HG03460 (cell line): Measurements from ENCODE around the gene SPEF1.
"Not testable (repeated sequence)": the region's sequence is repeated elsewhere in the genome, so short reads cannot be mapped to it uniquely, and the experiment has no call there.

Source experiments
- ATAC-seq: cut with Tn5 transposase; IDR thresholded peaks from one replicate; pipeline ENCODE4 v1.9.1; 2021; ENCODE audit not compliant: unreplicated experiment

Gene SPEF1, protein sequence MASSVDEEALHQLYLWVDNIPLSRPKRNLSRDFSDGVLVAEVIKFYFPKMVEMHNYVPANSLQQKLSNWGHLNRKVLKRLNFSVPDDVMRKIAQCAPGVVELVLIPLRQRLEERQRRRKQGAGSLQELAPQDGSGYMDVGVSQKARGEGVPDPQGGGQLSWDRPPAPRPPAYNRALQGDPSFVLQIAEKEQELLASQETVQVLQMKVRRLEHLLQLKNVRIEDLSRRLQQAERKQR

DNA sequence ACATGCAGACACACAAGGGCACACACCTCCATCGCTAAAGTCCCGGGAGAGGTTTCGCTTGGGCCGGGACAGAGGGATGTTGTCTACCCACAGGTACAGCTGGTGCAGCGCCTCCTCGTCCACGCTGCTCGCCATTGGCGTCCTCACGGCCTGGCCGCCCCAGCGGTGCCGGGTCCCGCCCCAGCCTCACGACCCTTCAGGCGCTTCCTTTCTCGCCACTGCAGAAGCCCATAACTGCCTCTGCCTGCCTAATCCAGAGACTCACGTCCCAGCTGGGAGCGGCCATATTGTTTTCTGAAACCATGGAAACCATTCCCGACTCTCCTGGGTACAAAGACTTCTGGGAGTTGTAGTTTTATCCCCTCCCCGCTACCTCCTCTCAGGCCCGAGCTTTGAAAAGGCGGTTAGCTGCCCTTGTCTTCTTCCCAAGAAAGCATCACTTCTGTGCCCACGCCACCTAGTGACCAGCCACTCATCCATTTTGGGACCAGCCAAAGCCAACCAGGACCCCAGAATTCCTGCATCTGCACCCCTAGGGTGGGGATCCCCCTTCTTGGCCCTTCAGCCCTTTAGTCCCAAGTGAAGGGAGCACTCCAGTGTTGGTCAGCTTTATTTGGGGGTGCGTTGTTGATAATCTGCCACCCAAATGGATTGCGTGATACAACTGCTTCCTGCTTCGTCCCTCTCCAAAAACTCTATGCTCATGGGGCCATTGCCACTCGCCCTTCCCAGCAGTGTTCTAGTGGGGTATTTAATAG is at the start of gene SPEF1:
Gene SPEF1 (minus strand): TSS at position 296 of the 758 bp plus-strand sequence. CDS start 161 bp downstream, at position 135.
- peak; percentile 65 for ATAC-seq

DNA sequence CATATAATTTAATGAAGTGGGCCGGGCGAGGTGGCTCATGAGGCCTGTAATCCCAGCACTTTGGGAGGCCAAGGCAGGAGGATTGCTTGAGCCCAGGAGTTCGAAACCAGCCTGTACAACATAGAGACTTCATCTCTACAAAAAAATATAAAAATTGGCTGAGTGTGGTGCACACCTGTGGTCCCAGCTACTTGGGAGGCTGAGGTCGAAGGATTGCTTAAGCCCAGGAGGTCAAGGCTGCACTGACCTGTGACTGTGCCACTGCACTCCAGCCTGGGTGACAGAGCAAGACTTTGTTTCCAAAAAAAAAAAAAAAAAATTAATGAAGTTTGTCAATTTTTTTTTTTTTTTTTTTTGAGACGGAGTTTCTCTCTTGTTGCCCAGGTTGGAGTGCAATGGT is 48.6 kb upstream of the SPEF1 start:
- ATAC-seq, result not testable (repeated sequence)

DNA sequence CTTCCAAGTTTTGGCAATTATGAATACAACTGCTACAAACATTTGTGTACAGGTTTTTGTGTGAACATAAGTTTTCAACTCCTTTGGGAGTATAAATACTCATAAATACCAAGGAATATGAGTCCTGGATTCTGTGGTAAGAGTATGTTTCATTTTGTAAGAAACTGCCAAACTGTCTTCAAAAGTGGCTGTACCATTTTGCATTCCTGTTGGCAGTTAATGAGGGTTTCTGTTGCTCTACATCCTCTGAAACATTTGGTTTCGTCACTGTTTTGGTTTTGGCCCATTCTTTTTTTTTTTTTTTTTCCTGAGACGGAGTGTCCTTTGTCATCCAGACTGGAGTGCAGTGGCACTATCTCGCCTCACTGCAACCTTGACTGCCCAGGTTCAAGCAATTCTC is 47.5 kb upstream of the SPEF1 start:
- no peak for ATAC-seq

DNA sequence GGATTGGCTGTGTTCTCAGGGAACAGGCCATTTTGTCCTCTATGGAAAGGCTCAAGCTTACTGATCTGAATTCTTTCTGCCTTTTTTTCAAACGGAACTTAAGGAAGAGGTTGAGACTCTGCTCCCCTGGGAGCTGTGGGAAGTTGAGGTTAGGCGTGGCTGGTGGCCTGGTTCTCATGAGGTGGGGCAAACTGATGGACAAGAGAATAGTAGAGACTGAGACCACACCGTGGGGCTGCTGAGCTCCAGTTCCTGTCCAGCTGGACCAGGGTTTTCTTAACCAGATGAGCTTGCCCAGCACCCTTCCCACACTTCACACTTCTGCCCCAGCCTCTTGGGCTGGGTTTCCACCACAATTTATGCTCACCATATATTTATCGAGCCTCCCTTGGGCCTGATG is 45.2 kb upstream of the SPEF1 start:
- no peak for ATAC-seq

DNA sequence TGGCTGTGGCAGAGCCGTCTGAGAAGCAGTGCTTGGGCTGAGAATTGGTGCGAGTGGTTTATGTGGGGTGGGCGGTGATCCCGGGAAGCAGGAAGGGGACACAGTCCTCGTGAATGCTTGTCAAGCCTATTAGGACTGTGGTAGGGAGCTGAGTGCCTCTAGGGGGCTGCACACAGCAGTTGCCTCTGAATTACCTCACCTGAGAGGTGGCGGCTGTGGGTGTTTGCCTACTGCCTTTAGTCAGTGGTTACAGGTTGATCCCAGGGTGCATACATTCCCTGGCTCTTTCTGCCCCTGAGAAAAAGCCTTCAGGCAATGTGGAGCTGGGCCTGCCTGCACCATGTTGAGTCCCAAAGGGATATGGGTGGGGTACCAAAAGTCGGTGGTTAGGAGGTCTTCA is 44.3 kb upstream of the SPEF1 start:
- ATAC-seq, result no peak

DNA sequence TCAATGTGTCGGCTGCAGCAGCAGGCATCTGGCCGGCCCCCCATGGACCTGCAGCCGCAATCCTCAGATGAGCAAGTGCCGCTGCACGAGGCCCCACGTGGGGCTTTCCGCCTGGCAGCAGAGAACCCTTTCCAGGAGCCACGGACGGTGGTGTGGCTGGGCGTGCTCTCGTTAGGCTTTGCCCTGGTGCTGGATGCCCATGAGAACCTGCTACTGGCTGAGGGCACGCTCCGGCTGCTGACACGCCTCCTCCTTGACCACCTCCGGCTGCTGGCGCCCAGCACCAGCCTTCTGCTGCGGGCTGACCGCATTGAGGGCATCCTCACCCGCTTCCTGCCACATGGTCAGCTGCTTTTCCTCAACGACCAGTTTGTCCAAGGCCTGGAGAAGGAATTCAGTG is 42.6 kb upstream of the SPEF1 start:
- no peak for ATAC-seq

DNA sequence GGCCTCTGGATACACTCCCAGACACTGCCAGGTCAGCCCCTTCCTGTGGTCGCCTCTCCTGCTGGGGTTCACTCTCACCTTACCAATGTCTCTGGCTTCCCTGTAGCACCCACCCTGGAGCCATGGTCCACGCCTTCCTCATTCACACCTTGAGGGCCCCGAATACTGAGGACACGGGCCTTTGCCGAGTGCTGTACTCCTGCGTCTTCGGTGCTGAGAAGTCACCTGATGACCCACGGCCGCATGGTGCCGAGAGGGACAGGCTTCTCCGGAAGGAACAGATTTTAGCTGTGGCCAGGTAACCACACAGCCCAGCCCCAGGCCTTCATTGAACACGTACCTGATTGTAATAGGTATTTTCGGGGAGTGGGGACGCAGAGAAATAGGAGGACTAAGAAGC is 40.7 kb upstream of the SPEF1 start:
- ATAC-seq, result no peak

DNA sequence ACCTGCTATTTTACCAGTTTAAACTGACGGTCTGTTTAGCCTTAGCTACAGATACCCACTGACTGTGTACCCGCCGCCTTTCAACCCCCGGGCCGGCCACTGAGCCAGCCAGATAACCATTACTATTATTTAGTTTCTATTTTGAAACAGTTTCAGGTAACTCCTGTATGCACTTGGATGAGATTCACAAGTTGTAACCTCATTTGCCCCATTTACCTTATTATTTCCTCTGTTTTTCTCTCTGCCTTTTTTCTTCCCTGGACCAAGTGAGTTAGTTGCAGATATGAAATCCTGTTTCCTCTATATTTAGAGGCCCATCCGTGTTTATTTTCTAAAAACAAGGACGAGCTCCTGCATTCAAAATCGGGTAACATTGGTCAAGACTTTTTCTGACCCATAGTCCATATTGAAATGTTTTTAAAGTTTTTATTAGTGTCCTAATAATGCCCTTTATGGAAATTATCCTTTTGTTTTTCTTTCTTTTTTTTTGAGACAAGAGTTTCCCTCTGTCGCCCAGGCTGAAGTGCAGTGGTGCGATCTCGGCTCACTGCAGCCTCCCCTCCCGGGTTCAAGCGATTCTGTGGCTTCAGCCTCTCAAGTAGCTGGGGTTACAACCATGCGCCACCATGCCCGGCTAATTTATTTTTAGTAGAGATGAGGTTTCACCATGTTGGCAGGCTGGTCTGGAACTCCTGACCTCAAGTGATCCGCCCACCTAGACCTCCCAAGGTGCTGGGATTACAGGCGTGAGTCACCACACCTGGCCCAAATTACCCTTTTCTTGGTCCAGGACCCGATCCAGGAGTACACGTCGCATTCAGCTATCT is 39.9 kb upstream of the SPEF1 start:
- peak; percentile 14 for ATAC-seq

DNA sequence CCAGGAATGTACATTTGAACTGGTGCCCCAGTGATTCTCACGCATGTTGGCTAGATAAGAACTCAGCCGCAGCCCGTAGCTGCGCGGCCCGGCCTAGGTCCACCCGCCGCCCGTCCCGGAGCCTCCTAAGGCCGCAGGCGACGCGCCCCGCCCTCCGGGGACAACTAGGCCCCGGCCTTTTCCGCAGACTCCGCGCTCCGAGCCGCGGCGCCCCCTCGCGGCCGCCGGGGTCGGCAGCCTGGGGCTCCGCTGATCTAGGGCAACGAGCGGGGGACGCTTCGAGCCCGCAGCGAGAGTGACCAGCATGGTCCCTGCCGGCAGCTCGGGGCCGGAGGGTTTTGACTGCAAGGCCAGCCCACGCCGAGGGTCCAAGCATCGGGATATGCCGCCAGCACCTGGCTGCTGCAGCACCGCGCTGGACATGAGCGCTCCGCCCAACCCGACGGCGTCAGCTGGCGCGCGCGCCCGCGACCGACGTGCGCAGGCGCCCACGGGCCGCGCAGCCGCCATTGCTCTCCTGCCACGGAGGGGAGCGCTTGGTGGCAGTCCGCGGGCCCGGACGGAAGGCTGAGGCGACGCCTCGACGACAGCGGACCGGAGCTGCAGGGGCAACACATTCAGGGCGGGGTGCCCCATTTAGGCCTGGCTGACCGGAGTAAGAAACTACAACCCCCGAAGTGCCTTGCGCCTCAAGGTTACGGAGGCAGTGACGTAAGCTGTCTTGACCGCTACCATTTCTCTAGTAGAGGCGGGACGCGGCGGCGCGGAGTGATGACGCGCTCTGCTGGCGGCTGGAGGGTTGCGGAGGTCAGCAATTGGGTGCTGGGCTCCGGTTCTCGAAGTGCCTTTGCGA is 39.0 kb upstream of the SPEF1 start, which contains the start of gene AP5S1:
Gene AP5S1 (plus strand): TSS at position 500 of the 853 bp plus-strand sequence. CDS start 1,571 bp downstream, outside the sequence.
- peak; percentile 76 for ATAC-seq

DNA sequence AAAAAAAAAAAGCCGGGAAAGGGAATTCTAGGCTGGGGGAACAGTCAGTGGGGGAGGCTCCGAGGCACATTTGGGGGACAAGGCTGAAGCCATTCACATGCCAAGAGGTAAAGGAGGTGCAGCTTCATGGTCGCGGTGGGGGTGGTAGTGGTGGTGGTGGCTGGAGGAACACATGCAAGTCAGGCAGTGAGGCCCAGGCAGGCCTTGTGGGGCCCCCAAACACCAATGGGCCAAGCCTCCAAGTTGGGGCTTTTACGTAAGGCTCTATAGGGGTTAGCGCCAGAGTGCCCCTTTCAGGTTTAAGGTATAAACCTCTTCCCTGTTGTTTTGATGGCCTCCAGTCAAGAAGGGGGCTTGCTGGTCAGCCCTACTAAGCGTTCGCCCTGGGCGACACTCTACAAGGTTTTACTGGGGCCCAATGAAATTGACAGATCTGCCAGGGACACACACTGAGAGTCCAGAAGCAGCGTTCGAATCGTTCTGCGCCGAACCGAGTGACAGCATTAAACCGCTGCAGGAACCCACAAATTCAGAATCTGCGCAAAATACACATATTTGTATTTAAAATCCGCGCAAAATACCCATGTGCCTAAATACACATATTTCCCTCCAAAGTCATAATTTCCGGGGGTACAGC is 38.3 kb upstream of the SPEF1 start:
- no peak for ATAC-seq

DNA sequence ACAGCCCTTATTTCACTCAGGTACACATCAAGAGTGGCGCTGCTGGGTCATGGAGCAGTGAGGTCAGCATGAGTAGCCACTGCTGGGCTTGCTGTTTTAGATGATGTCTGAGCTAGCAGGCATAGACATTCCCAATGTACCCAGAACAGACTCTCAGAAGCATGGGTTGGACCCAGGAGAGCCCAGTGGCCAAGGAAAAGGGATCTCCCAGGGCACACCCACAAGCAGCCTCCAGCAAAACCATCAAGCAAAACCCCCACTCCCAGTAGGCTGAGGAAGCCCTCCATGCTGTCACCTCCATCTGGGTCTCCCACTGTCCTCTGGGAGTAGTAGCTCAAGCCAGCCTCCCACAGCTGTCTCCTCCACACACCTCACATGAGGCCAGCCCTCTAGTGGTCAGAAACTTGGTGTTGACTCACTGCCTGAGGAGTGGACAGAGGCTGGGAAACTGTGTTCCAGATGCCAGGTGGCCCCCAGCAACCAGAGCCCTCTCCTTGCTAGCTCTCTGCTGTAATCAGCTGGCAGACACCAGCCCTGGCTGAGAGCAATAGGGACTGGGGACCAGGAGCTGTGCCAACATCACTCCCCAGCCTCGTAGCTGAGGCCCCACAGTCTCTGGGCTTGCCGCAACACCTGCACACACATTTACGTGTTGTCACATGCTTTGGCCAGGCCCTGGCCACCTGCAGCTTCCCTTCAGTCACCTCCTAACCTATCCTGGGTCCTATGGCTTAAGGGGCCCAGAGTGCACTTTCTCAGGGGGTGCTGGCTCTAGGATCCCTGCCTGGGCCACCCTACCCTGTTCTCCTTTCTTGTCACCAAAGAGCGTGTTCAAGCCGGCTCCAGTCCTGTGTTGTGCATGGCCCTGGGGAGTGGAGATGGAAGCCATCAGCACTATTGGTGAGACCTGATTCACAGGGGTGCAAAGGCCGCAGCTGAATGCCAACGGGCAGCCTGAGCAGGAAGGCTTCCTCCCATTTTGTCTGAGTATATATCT is 37.2 kb upstream of the SPEF1 start:
- no peak for ATAC-seq

DNA sequence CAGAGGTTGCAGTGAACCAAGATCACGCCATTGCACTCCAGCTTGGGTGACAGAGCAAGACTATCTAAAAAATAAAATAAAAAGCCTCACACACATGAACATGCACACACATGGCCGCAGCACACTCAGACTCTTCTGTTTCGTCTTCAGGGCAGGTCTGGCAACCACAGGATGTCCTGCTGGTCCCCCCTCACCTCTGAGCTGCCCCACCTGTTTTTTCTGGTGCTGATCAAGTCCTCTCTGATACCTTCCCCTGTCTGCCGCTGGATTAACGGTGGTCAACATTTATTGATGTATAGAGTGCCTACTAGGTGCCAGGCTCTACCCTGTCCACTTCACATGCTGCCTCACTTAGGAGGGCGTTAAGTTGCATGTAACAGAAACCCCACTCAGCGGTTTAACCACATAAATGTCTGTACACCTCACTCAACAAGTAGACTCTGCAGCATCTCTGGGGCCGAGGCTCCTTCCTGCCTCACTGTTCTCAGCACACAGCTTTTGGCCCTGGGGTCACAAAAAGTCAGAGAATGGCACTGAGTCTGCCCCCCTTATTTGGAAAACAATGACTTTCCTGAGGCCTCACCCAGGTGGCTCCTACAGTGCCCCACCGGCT is 34.6 kb upstream of the SPEF1 start:
- no peak for ATAC-seq

DNA sequence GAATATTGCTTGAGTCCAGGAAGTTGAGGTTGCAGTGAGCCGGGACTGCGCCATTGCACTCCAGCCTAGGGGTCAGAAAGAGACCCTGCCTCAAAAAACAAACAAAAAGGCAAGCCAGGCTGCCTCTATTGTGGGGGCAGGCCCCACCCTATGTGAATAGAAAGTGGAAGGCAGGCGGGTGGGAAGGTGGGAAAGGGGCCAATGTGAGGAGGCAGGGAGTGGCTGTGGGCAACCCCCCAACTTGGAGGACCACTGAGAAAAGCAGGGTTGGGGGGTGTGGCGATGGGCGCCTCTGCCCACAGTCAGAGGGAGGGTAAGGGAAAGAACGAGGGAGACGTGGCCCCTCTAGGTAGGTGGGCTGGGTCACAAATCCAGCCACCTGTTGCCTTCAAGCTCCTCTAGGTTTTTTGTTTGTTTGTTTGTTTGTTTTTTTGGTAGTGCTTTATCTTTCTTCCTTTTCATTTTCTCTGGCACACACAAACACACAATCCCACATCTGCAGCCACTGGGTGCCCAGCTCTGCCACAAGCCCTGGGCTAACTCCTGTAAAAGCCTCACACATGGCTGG is 33.8 kb upstream of the SPEF1 start:
- no peak for ATAC-seq

DNA sequence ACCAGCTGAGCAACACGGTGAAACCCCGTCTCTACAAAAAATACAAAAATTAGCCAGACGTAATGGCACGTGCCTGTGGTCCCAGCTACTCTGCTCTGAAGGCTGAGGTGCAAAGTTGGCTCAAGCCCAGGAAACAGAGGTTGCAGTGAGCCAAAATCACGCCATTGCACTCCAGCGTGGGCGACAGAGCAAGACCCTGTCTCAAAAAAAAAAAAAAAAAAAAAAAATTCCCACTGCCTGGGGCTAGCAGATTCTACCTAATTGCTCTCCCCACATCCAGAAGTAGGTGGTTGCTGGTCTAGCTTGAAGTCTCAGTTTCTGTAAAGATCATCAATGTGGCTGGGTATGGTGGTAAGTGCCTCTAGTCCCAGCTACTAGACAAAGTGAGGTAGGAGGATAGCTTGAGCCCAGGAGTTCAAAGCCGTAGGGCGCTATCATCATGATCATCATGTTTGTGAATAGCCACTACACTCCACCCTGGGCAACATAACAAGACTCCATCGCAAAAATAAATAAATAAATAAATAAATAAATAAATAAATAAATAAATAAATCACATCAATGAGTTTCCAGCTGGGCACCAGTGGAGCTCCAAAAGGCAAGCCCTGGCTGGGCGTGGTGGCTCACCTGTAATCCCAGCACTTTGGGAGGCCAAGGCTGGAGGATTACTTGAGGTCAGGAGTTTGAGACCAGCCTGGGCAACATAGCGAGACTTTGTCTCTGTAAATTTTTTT is 32.8 kb upstream of the SPEF1 start:
- ATAC-seq, result no peak

DNA sequence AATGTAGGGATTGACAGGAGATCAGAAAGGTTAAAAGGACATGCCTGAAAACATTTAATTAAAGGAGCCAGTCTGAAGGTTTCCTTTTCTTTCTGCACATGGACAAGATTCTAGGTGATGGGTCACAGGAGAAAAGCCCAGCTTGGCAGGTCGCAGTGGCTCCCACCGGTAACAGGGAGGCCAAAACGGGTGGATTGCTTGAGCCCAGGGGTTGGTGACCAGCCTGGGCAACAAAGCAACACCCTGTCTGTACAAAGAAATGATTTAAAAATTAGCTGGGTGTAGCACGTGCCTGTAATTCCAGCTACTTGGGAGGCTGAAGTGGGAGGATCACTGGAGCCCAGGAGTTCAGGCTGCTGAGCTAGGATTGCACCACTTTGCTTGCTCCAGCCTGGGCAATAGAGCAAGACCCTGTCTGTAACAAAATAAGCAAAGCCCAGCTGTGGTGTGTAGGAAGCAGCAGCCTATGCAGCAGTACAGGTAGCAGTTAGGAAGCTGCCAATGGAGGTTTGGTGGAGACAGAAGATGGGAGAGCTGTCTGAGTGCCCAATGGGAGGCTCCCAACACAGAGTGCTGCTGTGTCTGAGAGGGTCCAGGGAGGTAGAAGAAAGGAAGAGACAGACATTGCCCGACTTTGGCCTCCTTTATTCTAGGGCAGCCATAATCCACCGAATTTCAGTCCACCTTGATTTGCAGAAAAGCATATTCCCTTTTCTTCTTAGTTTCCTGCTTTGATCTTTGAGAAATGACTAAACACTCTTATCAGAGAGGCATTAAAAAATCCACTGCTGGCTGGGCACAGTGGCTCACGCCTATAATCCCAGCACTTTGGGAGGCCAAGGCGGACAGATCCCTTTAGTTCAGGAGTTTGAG is 32.0 kb upstream of the SPEF1 start:
- no peak for ATAC-seq

DNA sequence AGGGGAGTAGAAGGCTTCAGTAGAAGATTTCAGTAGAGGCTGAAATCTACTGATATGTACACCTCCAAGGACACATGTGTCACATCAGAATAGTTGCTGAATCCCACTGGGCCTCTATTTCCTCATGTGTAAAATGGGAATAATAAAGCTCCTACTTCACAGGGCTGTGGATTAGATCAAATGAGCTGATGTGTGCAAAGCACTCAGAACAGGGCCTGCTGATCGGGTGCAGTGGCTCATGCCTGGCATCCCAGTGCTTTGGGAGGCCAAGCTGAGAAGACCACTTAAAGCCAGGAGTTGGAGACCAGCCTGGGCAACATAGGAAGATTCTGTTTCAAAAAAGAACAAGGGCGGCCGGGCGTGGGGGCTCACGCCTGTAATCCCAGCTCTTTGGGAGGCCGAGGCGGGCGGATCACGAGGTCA is 31.0 kb upstream of the SPEF1 start:
- ATAC-seq, result no peak
